HUES6 (cell line): ENCODE data around the gene CRYL1.

Experiments used
- H3K27ac ChIP-seq: 2 replicates; pipeline ENCODE4 v1.7.0; 2013; ENCODE audit warnings: low read depth, mild to moderate bottlenecking, low read length, inconsistent platforms
- H3K27me3 ChIP-seq: 2 replicates; pipeline ENCODE4 v1.6.1; 2013; ENCODE audit warnings: low read length; ENCODE audit not compliant: control insufficient read depth, insufficient read depth
- H3K36me3 ChIP-seq: 2 replicates; pipeline ENCODE4 v1.6.1; 2013; ENCODE audit warnings: low read length; ENCODE audit not compliant: control insufficient read depth, insufficient read depth
- H3K4me1 ChIP-seq: 2 replicates; pipeline ENCODE4 v1.6.1; 2013; ENCODE audit warnings: low read length; ENCODE audit not compliant: control insufficient read depth, insufficient read depth
- H3K4me3 ChIP-seq: 2 replicates; pipeline ENCODE4 v1.5.1; 2013; ENCODE audit warnings: low read depth, low read length
- H3K9ac ChIP-seq: one replicate; pipeline ENCODE4 v1.6.1; 2013; ENCODE audit warnings: mild to moderate bottlenecking, low read length
- H3K9me3 ChIP-seq: 2 replicates; pipeline ENCODE4 v1.6.1; 2013; ENCODE audit warnings: low read depth, low read length; ENCODE audit not compliant: control insufficient read depth, insufficient read depth

Gene CRYL1

DNA sequence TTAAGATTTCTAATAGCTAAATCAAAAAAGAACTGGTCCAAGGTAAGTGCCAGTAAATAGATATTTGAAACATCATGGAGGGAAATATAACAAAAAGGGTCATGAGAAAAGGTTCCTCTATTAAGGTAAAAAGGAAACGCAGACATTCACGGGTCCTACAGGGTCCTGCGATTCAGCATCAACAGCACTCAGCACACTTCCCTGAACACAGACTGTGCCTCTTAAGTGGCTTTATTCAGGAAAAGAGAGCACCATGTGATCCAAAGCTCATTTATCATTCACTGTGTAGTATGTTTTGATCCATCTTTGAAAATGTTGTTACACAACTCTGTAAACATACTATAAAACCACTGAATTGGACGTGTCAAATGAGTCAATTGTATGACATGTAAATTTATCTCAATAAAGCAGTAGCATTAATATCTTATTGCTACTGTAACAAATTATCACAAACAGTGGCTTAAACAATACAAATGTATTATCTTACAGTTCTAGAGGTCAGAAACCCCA is 33.7 kb downstream of the CRYL1 start:
- H3K4me1 ChIP-seq: no peaks in the 10 kb centered on the region
- H3K27ac ChIP-seq: no peak overlapping the region
- H3K9ac ChIP-seq: no peak overlapping the region
- no peaks in the 10 kb centered on the region for H3K27me3 ChIP-seq
- no peak overlapping the region for H3K4me3 ChIP-seq
- H3K9me3 ChIP-seq: no peaks in the 10 kb centered on the region
- H3K36me3 ChIP-seq: no peaks in the 10 kb centered on the region

GRCh38 chr13:20489185-20489820 is 36.4 kb downstream of the CRYL1 start:
- Histone ChIP-seq H3K27me3 (no peaks in the 10 kb centered on the region), H3K36me3 (no peaks in the 10 kb centered on the region), H3K9ac (no peak overlapping the region), H3K4me1 (no peaks in the 10 kb centered on the region), H3K9me3 (no peaks in the 10 kb centered on the region), H3K27ac (no peak overlapping the region), H3K4me3 (no peak overlapping the region)

GRCh38 chr13:20487927-20488326 is 37.7 kb downstream of the CRYL1 start:
- Histone ChIP-seq H3K9ac (no peak overlapping the region), H3K36me3 (no peaks in the 10 kb centered on the region), H3K27ac (no peak overlapping the region), H3K9me3 (no peaks in the 10 kb centered on the region), H3K4me3 (no peak overlapping the region), H3K4me1 (0 out of 2 replicates have a peak, but pooled peaks cover under 1% of the 10 kb centered on the region), H3K27me3 (no peaks in the 10 kb centered on the region)

GRCh38 chr13:20482787-20483186 is 42.9 kb downstream of the CRYL1 start:
- H3K36me3 ChIP-seq: no peaks in the 10 kb centered on the region
- H3K9ac ChIP-seq: no peak overlapping the region
- H3K4me3 ChIP-seq: no peak overlapping the region
- H3K4me1 ChIP-seq: peaks cover 13% of the 10 kb centered on the region
- H3K27ac ChIP-seq: no peak overlapping the region
- no peaks in the 10 kb centered on the region for H3K9me3 ChIP-seq
- no peaks in the 10 kb centered on the region for H3K27me3 ChIP-seq

- no peak overlapping the region for H3K4me3 ChIP-seq
- no peak overlapping the region for H3K9ac ChIP-seq
- no peaks in the 10 kb centered on the region for H3K27me3 ChIP-seq
- peaks cover 13% of the 10 kb centered on the region for H3K4me1 ChIP-seq
- H3K36me3 ChIP-seq: no peaks in the 10 kb centered on the region
- H3K9me3 ChIP-seq: no peaks in the 10 kb centered on the region
- H3K27ac ChIP-seq: no peak overlapping the region
These were observed 43.3 kb downstream of the CRYL1 start for GRCh38 chr13:20482275-20482761.

DNA sequence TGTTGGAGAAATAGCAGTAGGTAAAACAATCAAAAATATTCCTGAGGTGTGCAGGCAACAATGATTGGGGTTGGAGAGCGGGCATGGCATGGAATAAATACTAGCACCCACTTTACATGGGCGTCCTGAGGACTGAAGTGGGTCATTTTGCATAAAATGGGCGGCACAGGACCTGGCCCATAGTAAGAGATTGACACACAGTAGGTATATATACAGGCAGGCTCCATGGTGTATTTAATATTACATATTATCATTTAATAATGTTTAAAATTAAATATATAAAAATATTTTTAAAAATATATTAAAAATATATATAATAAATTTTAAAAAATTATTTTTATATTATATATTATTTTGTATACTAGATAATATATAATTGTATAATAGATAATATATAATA is 48.3 kb downstream of the CRYL1 start:
- Histone ChIP-seq H3K4me1 (peaks cover 18% of the 10 kb centered on the region), H3K27me3 (no peaks in the 10 kb centered on the region), H3K4me3 (no peak overlapping the region), H3K9me3 (no peaks in the 10 kb centered on the region), H3K9ac (no peak overlapping the region), H3K36me3 (no peaks in the 10 kb centered on the region), H3K27ac (no peak overlapping the region)

- no peak overlapping the region for H3K4me3 ChIP-seq
- H3K27me3 ChIP-seq: no peaks in the 10 kb centered on the region
- H3K4me1 ChIP-seq: peaks cover 11% of the 10 kb centered on the region
- no peaks in the 10 kb centered on the region for H3K36me3 ChIP-seq
- no peak overlapping the region for H3K27ac ChIP-seq
- H3K9me3 ChIP-seq: no peaks in the 10 kb centered on the region
- no peak overlapping the region for H3K9ac ChIP-seq
These were observed 49.5 kb downstream of the CRYL1 start for GRCh38 chr13:20475927-20476691.

GRCh38 chr13:20474515-20474914 is 51.1 kb downstream of the CRYL1 start:
- Histone ChIP-seq H3K27ac (no peak overlapping the region), H3K9ac (no peak overlapping the region), H3K4me1 (peaks cover 11% of the 10 kb centered on the region), H3K27me3 (no peaks in the 10 kb centered on the region), H3K9me3 (no peaks in the 10 kb centered on the region), H3K4me3 (no peak overlapping the region), H3K36me3 (no peaks in the 10 kb centered on the region)

GRCh38 chr13:20473888-20474287 is 51.8 kb downstream of the CRYL1 start:
- H3K36me3 ChIP-seq: no peaks in the 10 kb centered on the region
- H3K9me3 ChIP-seq: no peaks in the 10 kb centered on the region
- no peaks in the 10 kb centered on the region for H3K27me3 ChIP-seq
- no peak overlapping the region for H3K4me3 ChIP-seq
- H3K9ac ChIP-seq: no peak overlapping the region
- H3K4me1 ChIP-seq: peaks cover 11% of the 10 kb centered on the region
- no peak overlapping the region for H3K27ac ChIP-seq

DNA sequence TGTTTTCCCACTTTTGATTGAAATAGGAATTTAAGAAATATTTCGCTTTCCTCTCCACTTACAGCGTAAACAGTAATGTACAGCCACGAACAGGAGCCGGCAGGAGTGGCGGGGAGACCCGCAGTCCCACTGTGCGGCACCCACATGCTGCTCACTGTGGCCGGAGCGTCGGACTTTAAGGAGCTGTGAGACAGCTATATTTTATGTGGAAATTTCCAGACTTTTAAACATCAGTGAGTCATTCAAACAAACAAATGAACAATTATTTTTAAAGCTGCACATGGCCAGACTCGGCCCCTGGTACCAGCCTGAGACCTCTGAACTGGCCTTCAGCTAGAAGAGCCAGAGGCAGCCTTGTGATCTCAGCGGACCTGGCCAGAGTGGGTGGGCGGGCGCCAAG is 52.5 kb downstream of the CRYL1 start:
- Histone ChIP-seq H3K4me1 (peaks cover 11% of the 10 kb centered on the region), H3K27ac (no peak overlapping the region)

DNA sequence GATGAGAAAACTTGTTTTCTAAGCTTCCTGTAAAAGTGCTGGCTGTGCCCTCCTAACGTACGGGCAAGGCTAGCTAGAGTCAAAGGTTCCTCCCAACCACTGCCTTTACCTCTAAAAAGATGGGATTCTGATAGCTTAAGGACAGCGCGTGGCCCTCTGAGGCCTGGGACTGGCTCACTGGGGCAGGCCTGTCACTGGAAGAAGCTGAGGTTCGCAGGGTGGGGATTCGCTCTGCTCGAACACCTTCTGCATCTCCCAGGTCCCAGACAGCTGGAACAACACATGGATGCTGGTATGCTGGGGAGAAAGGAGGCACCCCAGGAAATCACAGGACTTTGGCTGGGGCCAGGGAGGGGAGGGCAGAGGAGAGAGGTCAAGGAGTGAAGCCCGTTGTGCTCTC is 53.1 kb downstream of the CRYL1 start:
- no peaks in the 10 kb centered on the region for H3K36me3 ChIP-seq
- H3K9ac ChIP-seq: no peak overlapping the region
- peaks cover 11% of the 10 kb centered on the region for H3K4me1 ChIP-seq
- H3K27ac ChIP-seq: no peak overlapping the region
- H3K9me3 ChIP-seq: no peaks in the 10 kb centered on the region
- no peak overlapping the region for H3K4me3 ChIP-seq
- no peaks in the 10 kb centered on the region for H3K27me3 ChIP-seq

More for the DNA sequence above, 52.5 kb downstream of the CRYL1 start:
- Histone ChIP-seq H3K27me3 (no peaks in the 10 kb centered on the region), H3K9me3 (no peaks in the 10 kb centered on the region), H3K4me3 (no peak overlapping the region), H3K9ac (no peak overlapping the region), H3K36me3 (no peaks in the 10 kb centered on the region)
